GM21723 (cell line): ENCODE data around the gene WDR5B.
"Not testable (repeated sequence)": the region's sequence is repeated elsewhere in the genome, so short reads cannot be mapped to it uniquely, and the experiment has no call there.

Source experiments
- ATAC-seq: cut with Tn5 transposase; IDR thresholded peaks from one replicate; pipeline ENCODE4 v1.9.1; 2021; ENCODE audit warnings: mild to moderate bottlenecking, moderate library complexity; ENCODE audit not compliant: unreplicated experiment

Gene WDR5B

DNA sequence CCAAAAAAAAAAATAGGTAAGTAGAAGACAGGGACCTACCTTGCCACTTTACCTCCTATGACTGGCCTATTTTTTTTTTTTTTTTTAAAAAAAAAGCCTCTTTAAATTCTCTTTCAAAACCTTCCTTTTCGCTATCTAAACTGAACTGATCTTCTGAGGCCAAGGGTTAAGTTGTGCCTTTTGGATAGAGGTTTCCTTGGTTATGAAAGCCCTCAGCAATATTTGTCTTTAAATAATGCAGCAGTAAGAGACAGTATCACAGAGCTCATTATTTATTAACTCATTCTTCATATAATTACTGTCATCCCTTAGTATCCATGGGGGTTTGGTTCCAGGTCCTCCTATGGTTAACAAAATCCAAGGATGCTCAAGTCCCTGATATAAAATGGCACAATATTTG lies 41.8 kb downstream of the WDR5B start:
- ATAC-seq: no peak

DNA sequence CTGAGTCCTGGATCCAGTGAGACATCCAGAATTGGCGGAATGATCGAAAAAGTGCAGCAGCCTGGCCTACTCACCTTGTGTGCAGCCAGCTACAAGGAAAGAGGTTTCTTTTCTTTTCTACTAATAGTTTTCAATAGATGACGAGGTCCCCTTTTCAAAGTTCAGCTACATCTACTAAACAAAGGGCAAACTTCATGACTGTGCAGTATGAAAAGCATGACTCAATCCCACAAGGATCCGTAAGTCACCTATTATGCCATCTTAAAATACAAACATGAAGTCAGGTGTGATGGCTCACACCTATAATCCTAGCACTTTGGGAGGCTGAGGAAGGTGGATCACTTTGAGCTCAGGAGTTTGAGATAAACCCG lies 49.5 kb downstream of the WDR5B start:
- no peak for ATAC-seq

DNA sequence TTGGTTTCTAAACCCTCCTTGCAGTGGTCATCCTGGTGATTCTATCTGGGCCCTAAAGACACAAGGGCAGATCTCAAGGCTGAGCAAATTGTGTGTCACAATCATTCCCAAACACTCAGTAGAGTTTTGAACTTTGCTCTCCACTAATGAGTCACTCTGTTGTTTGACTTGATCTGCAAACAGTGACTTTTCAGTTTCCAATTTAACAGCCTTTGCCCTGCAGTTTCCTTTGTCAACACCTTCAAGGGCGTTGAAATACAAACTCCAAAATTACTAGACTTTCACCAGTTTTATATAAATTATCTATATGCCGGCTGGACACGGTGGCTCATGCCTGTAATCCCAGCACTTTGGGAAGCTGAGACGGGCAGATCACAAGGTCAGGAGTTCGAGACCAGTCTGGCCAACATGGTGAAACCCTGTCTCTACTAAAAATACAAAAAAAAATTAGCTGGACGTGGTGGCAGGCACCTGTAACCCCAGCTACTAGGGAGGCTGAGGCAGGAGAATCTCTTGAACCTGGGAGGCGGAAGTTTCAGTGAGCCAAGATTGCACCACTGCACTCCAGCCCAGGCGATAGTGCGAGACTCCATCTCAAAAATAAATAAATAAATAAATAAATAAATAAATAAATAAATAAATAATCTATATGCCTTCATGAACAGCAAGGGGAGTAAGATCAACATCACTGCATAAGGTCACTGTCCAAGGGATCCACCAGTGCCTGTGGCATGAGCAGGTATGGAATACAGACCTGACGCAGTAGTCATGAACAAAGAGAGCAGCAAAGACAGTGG lies 50.1 kb downstream of the WDR5B start:
- ATAC-seq: not testable (repeated sequence)

DNA sequence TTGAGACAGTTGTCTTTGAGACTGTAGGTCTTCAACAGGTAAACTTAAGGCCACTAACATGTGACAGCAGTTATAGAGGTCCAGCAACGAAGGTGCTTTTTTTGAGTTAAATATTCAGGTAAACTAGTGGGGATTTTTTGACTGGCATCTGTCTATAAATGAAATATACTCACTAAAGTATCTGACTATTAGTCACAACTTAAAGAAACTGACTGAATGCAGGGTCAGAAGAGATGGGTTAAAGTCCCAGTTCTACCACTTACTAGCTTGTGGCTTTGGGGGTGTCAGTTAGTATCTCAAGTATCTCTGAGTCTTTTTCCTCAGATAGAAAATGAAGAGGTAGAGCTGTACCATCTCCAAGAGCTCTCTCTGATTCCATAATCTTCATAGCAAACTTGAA lies 50.8 kb downstream of the WDR5B start:
- no peak for ATAC-seq

DNA sequence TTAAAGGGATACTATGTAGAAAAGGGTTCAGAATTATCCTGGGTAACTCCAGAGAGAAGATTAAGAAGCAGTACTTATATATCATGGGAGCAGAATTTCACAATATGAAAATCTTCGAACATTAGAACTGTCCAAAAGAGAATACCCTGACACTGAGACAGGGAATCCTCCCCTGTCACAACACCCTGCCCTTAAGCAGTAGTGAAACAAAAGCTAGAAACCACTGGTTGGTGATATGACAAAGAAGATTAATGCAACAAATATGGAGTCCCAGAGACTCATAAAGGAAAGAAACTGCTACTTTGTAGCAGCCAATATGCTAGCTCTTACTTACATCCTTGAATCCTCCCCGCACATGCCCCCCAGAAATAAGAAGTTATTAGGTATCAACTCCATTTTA lies 51.4 kb downstream of the WDR5B start:
- no peak for ATAC-seq
